ENCODE results near the gene KYAT1. TPM values are rescaled to one million over a fixed set of nuclear protein-coding genes. Genes with fewer than 3 reads are reported as not detected.
A peak's percentile ranks its signal among the peaks of the same experiment; 100 is the strongest.
"Not testable (repeated sequence)": the region's sequence is repeated elsewhere in the genome, so short reads cannot be mapped to it uniquely, and the experiment has no call there.

The KYAT1 gene
- polyA plus RNA-seq, 1 donor (not counting 4 experiments of a cell fraction or from before 2014, with no cell fraction given), result 10.9 TPM

GRCh38 chr9:128851779-128852600, 29.8 kb downstream of the KYAT1 start:
- dilution Hi-C loops (cut with MboI; ENCODE audit: extremely low pct_ligation_motif_present, low sequenced_read_pairs); DNase-seq (ENCODE audit: low read depth, low spot score); H3K79me2 ChIP-seq (ENCODE audit: control insufficient read depth, insufficient read depth, low read length); H3K9me1 ChIP-seq (ENCODE audit: control insufficient read depth, extremely low read depth, insufficient read depth, low read length); H2AFZ ChIP-seq (ENCODE audit: control insufficient read depth, low read length); H3K9me3 ChIP-seq (ENCODE audit: control insufficient read depth, low read depth, low read length); H3K36me3 ChIP-seq (ENCODE audit: control insufficient read depth in 2 of 2, extremely low read depth in 1 of 2, insufficient read depth in 2 of 2, low read length in 2 of 2); H3K9ac ChIP-seq (ENCODE audit: control insufficient read depth, extremely low read depth, insufficient read depth, low read length); H3K4me1 ChIP-seq (ENCODE audit: control insufficient read depth, extremely low read depth, insufficient read depth, low read length); H3K27me3 ChIP-seq (ENCODE audit: control insufficient read depth, extremely low read depth, insufficient read depth, low read length); H4K20me1 ChIP-seq (ENCODE audit: control insufficient read depth, extremely low read depth, insufficient read depth, low read length); H3K4me3 ChIP-seq (ENCODE audit: control insufficient read depth in 2 of 3, extremely low read depth in 1 of 3, insufficient read depth in 2 of 3, low read depth in 1 of 3, low read length in 3 of 3); H3K27ac ChIP-seq (ENCODE audit: control insufficient read depth, insufficient read depth, low read length); H3K4me2 ChIP-seq (ENCODE audit: control insufficient read depth, extremely low read depth, insufficient read depth, low read depth, low read length): not testable (repeated sequence)
- peak in 2 of 3 experiments; percentile 19 to 39 for TF ChIP-seq CTCF (optimal IDR thresholded peaks at IDR 0.05 in 1 of 3, IDR thresholded peaks at IDR 0.05 in 1 of 3, conservative IDR thresholded peaks at IDR 0.05 in 1 of 3; ENCODE audit: extremely low read depth in 1 of 3, insufficient read depth in 2 of 3, low read length in 3 of 3)
- peak; percentile 32 for FAIRE-seq

- H3K4me3 ChIP-seq (ENCODE audit: control insufficient read depth in 2 of 3, extremely low read depth in 1 of 3, insufficient read depth in 2 of 3, low read depth in 1 of 3, low read length in 3 of 3); DNase-seq (ENCODE audit: low read depth, low spot score); H4K20me1 ChIP-seq (ENCODE audit: control insufficient read depth, extremely low read depth, insufficient read depth, low read length); H3K4me1 ChIP-seq (ENCODE audit: control insufficient read depth, extremely low read depth, insufficient read depth, low read length); H2AFZ ChIP-seq (ENCODE audit: control insufficient read depth, low read length); dilution Hi-C loops (cut with MboI; ENCODE audit: extremely low pct_ligation_motif_present, low sequenced_read_pairs); H3K27me3 ChIP-seq (ENCODE audit: control insufficient read depth, extremely low read depth, insufficient read depth, low read length); H3K4me2 ChIP-seq (ENCODE audit: control insufficient read depth, extremely low read depth, insufficient read depth, low read depth, low read length); H3K9ac ChIP-seq (ENCODE audit: control insufficient read depth, extremely low read depth, insufficient read depth, low read length); H3K9me3 ChIP-seq (ENCODE audit: control insufficient read depth, low read depth, low read length); H3K27ac ChIP-seq (ENCODE audit: control insufficient read depth, insufficient read depth, low read length); FAIRE-seq; H3K79me2 ChIP-seq (ENCODE audit: control insufficient read depth, insufficient read depth, low read length); H3K36me3 ChIP-seq (ENCODE audit: control insufficient read depth in 2 of 2, extremely low read depth in 1 of 2, insufficient read depth in 2 of 2, low read length in 2 of 2); H3K9me1 ChIP-seq (ENCODE audit: control insufficient read depth, extremely low read depth, insufficient read depth, low read length): not testable (repeated sequence)
Observed at GRCh38 chr9:128851024-128851423, 30.7 kb downstream of the KYAT1 start.

- no peak overlapping the region for H3K27ac ChIP-seq (ENCODE audit: control insufficient read depth, insufficient read depth, low read length)
- H4K20me1 ChIP-seq (ENCODE audit: control insufficient read depth, extremely low read depth, insufficient read depth, low read length), result peaks cover 4% of the 10 kb centered on the region
- peaks cover 5% of the 10 kb centered on the region for H3K9me1 ChIP-seq (ENCODE audit: control insufficient read depth, extremely low read depth, insufficient read depth, low read length)
- H3K79me2 ChIP-seq (ENCODE audit: control insufficient read depth, insufficient read depth, low read length), result peaks cover 2% of the 10 kb centered on the region
- dilution Hi-C loops (cut with MboI; ENCODE audit: extremely low pct_ligation_motif_present, low sequenced_read_pairs), result no loop called here
- FAIRE-seq (no peak), DNase-seq (ENCODE audit: low read depth, low spot score) (no peak)
- no peak overlapping the region for H3K4me2 ChIP-seq (ENCODE audit: control insufficient read depth, extremely low read depth, insufficient read depth, low read depth, low read length)
- H3K4me1 ChIP-seq (ENCODE audit: control insufficient read depth, extremely low read depth, insufficient read depth, low read length), result peaks cover 18% of the 10 kb centered on the region
- TF ChIP-seq CTCF (optimal IDR thresholded peaks at IDR 0.05 in 1 of 3, IDR thresholded peaks at IDR 0.05 in 1 of 3, conservative IDR thresholded peaks at IDR 0.05 in 1 of 3; ENCODE audit: extremely low read depth in 1 of 3, insufficient read depth in 2 of 3, low read length in 3 of 3) (no peak), EZH2 (IDR thresholded peaks at IDR 0.05; ENCODE audit: low read length) (no peak)
- H3K9ac ChIP-seq (ENCODE audit: control insufficient read depth, extremely low read depth, insufficient read depth, low read length), result no peak overlapping the region
- no peak overlapping the region for H2AFZ ChIP-seq (ENCODE audit: control insufficient read depth, low read length)
- H3K9me3 ChIP-seq (ENCODE audit: control insufficient read depth, low read depth, low read length), result no peaks in the 10 kb centered on the region
- no peaks in the 10 kb centered on the region for H3K27me3 ChIP-seq (ENCODE audit: control insufficient read depth, extremely low read depth, insufficient read depth, low read length)
- no peaks in the 10 kb centered on the region for H3K36me3 ChIP-seq (ENCODE audit: control insufficient read depth in 2 of 2, extremely low read depth in 1 of 2, insufficient read depth in 2 of 2, low read length in 2 of 2)
- no peak overlapping the region for H3K4me3 ChIP-seq (ENCODE audit: control insufficient read depth in 2 of 3, extremely low read depth in 1 of 3, insufficient read depth in 2 of 3, low read depth in 1 of 3, low read length in 3 of 3)
Observed at GRCh38 chr9:128847803-128848202, 33.9 kb downstream of the KYAT1 start.

Data from keratinocyte (primary cell).